ENCODE measurements around the gene GSTK1. TPM values are rescaled to one million over a fixed set of nuclear protein-coding genes. Genes with fewer than 3 reads are reported as not detected.

GSTK1 gene
- polyA plus RNA-seq, 1 of the 3 experiments (the other 2 are of a cell fraction) = 299 TPM

- peak; percentile 17 for DNase-seq
- Histone ChIP-seq H3K27ac (ENCODE audit: low read depth in 2 of 2, low read length in 1 of 2) (no peak overlapping the region), H3K4me2 (peak overlapping the region; percentile 7; the same call in 1 of the 2 replicates), H2AFZ (ENCODE audit: low read depth) (peak overlapping the region; percentile 49; the same call in 1 of the 2 replicates), H3K27me3 (ENCODE audit: insufficient read depth) (peaks cover 6% of the 10 kb centered on the region; the same call in 1 of the 2 replicates), H3K4me3 (ENCODE audit: low read depth in 2 of 2, low read length in 1 of 2) (no peak overlapping the region), H3K79me2 (ENCODE audit: insufficient read depth) (no peaks in the 10 kb centered on the region), H3K9me3 (peaks cover 11% of the 10 kb centered on the region; the same call in 1 of the 2 replicates), H3K9ac (no peak overlapping the region), H3K9me2 (no peaks in the 10 kb centered on the region), H4K20me1 (ENCODE audit: insufficient read depth) (no peaks in the 10 kb centered on the region), H3K36me3 (replicated peaks in 1 of 2; ENCODE audit: control insufficient read depth in 1 of 2, insufficient read depth in 2 of 2, low read length in 1 of 2) (no peaks in the 10 kb centered on the region), H3K4me1 (ENCODE audit: control insufficient read depth in 1 of 2, insufficient read depth in 2 of 2, low read depth in 1 of 2, low read length in 1 of 2) (peaks cover 2 to 4% of the 10 kb centered on the region in 2 experiments; a peak in 2 of 4 replicates), H3F3A (replicated peaks; ENCODE audit: insufficient read depth) (no peaks in the 10 kb centered on the region)
- TF ChIP-seq, protein P1, sequence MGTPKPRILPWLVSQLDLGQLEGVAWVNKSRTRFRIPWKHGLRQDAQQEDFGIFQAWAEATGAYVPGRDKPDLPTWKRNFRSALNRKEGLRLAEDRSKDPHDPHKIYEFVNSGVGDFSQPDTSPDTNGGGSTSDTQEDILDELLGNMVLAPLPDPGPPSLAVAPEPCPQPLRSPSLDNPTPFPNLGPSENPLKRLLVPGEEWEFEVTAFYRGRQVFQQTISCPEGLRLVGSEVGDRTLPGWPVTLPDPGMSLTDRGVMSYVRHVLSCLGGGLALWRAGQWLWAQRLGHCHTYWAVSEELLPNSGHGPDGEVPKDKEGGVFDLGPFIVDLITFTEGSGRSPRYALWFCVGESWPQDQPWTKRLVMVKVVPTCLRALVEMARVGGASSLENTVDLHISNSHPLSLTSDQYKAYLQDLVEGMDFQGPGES (IDR thresholded peaks at IDR 0.05; ENCODE audit: low read depth, low read length) = no peak
- TF ChIP-seq TCF12 (IDR thresholded peaks at IDR 0.05) (0 out of 2 replicates have a peak, but pooled peaks have one; percentile 5), EP300 (IDR thresholded peaks at IDR 0.05; ENCODE audit: borderline replicate concordance in 1 of 2, low read depth in 1 of 2, low read length in 1 of 2) (no peak), RFX5 (IDR thresholded peaks at IDR 0.05; ENCODE audit: low read length) (no peak), FOXJ3 (CRISPR knock-in tag; IDR thresholded peaks at IDR 0.05) (no peak), RCOR1 (IDR thresholded peaks at IDR 0.05; ENCODE audit: low read length) (no peak), RAD21 (IDR thresholded peaks at IDR 0.05; ENCODE audit: low read length) (no peak), PBX3 (IDR thresholded peaks at IDR 0.05) (peak; percentile 49; the same call in 1 of the 2 replicates), ELF1 (IDR thresholded peaks at IDR 0.05) (no peak), NFIC (IDR thresholded peaks at IDR 0.05; ENCODE audit: borderline replicate concordance) (no peak)
- WGBS (ENCODE audit: low lambda C conversion rate) = 23% methylated on average over 9 of the region's 9 CpGs
- CTCF ChIA-PET = interaction anchor here (1.6 to 4.4 kb wide), 3 partner anchors 11 to 14 kb away, joined by 9 to 22 read pairs (median 15); no protein-coding TSS in a partner anchor
- POLR2A ChIA-PET = no interaction called here
These were observed 34.0 kb upstream of the GSTK1 start for GRCh38 chr7:143229054-143229790.

- no peak overlapping the region for H3K27ac ChIP-seq (ENCODE audit: low read depth in 2 of 2, low read length in 1 of 2)
- H3K9ac ChIP-seq = no peak overlapping the region
- H3K79me2 ChIP-seq (ENCODE audit: insufficient read depth) = no peaks in the 10 kb centered on the region
- H3F3A ChIP-seq (replicated peaks; ENCODE audit: insufficient read depth) = no peaks in the 10 kb centered on the region
- H3K4me2 ChIP-seq = no peak overlapping the region
- 81% methylated on average over 2 of the region's 2 CpGs for WGBS (ENCODE audit: low lambda C conversion rate)
- H3K4me3 ChIP-seq (ENCODE audit: low read depth in 2 of 2, low read length in 1 of 2) = no peak overlapping the region
- H3K9me3 ChIP-seq = peaks cover 20% of the 10 kb centered on the region
- ChIA-PET POLR2A (no interaction called here), CTCF (interaction anchor here (0.7 to 1.6 kb wide), 3 partner anchors 9 to 10 kb away, joined by 3 to 9 read pairs (median 4); partner anchors contain the start of gene TAS2R40)
- H3K36me3 ChIP-seq (replicated peaks in 1 of 2; ENCODE audit: control insufficient read depth in 1 of 2, insufficient read depth in 2 of 2, low read length in 1 of 2) = no peaks in the 10 kb centered on the region
- DNase-seq = no peak
- H3K9me2 ChIP-seq = no peaks in the 10 kb centered on the region
- no peaks in the 10 kb centered on the region for H4K20me1 ChIP-seq (ENCODE audit: insufficient read depth)
- H3K4me1 ChIP-seq (ENCODE audit: control insufficient read depth in 1 of 2, insufficient read depth in 2 of 2, low read depth in 1 of 2, low read length in 1 of 2) = peaks cover 2 to 4% of the 10 kb centered on the region in 2 experiments; a peak in 2 of 4 replicates
- no peaks in the 10 kb centered on the region for H3K27me3 ChIP-seq (ENCODE audit: insufficient read depth)
- no peak overlapping the region for H2AFZ ChIP-seq (ENCODE audit: low read depth)
- no peak for TF ChIP-seq SMC3 (IDR thresholded peaks at IDR 0.05; ENCODE audit: low read depth, low read length)
- no peak for TF ChIP-seq MAX (IDR thresholded peaks at IDR 0.05; ENCODE audit: low read depth)
- no peak for TF ChIP-seq CHD2 (IDR thresholded peaks at IDR 0.05; ENCODE audit: low read length, partially characterized antibody)
These were observed 32.4 kb upstream of the GSTK1 start for GRCh38 chr7:143230602-143231457.
